Neural cell (in vitro differentiated cells): ENCODE data around the gene PAK2. TPM values are rescaled to one million over a fixed set of nuclear protein-coding genes. Genes with fewer than 3 reads are reported as not detected.

Experiments
- H2AFZ ChIP-seq: fragments of 200-600, 300-800 bp; sonication (generic), shearing (Covaris generic); 2 replicates; pipeline ENCODE4 v1.6.0; 2014; ENCODE audit warnings: low read depth, mild to moderate bottlenecking, antibody characterized with exemption, low read length, moderate library complexity
- H3F3A ChIP-seq: fragments of 200-600 bp; shearing (Covaris generic); 2 replicates; pipeline ENCODE4 v1.6.1; 2016; ENCODE audit warnings: mild to moderate bottlenecking, moderate library complexity, mixed read lengths, antibody characterized with exemption, low read length; ENCODE audit not compliant: insufficient read depth, poor library complexity, severe bottlenecking
- H3K27ac ChIP-seq: fragments of 200-600, 300-800 bp; sonication (generic), shearing (Covaris generic); 2 replicates; pipeline ENCODE4 v1.5.1; 2014; ENCODE audit warnings: mild to moderate bottlenecking, low read length, moderate library complexity
- H3K27me3 ChIP-seq: fragments of 300-800, 200-600 bp; sonication (generic), shearing (Covaris generic); 2 replicates; pipeline ENCODE4 v1.6.0; 2014; ENCODE audit warnings: mild to moderate bottlenecking, low read depth, low read length, moderate library complexity; ENCODE audit not compliant: insufficient read depth
- H3K36me3 ChIP-seq: fragments of 300-800, 200-600 bp; sonication (generic), shearing (Covaris generic); 2 replicates; pipeline ENCODE4 v1.5.1; 2014; ENCODE audit warnings: mild to moderate bottlenecking, antibody characterized with exemption, low read length, moderate library complexity; ENCODE audit not compliant: insufficient read depth
- H3K4me2 ChIP-seq: fragments of 300-800, 200-600 bp; sonication (generic), shearing (Covaris generic); 2 replicates; pipeline ENCODE4 v1.6.0; 2014; ENCODE audit warnings: mild to moderate bottlenecking, low read length
- H3K4me3 ChIP-seq: fragments of 300-800, 200-600 bp; sonication (generic), shearing (Covaris generic); 2 replicates; pipeline ENCODE4 v1.5.1; 2014; ENCODE audit warnings: mild to moderate bottlenecking, low read length, moderate library complexity
- H3K79me2 ChIP-seq: fragments of 200-600 bp; shearing (Covaris generic); replicated peaks from 2 replicates; pipeline ENCODE4 v1.6.0; 2014; ENCODE audit warnings: mild to moderate bottlenecking, low read length, moderate library complexity; ENCODE audit not compliant: insufficient read depth
- H3K9ac ChIP-seq: fragments of 300-800, 200-600 bp; sonication (generic), shearing (Covaris generic); 2 replicates; pipeline ENCODE4 v1.6.1; 2016; ENCODE audit warnings: mild to moderate bottlenecking, low read length, mixed read lengths
- H3K9me2 ChIP-seq: fragments of 200-600 bp; shearing (Covaris generic); 2 replicates; pipeline ENCODE4 v1.6.1; 2016; ENCODE audit warnings: mild to moderate bottlenecking, low read length, mixed read lengths; ENCODE audit not compliant: insufficient read depth
- H3K9me3 ChIP-seq: fragments of 200-600, 300-800 bp; sonication (generic), shearing (Covaris generic); 2 replicates; pipeline ENCODE4 v1.6.1; 2016; ENCODE audit warnings: mild to moderate bottlenecking, mixed run types, low read length, moderate library complexity, mixed read lengths
- H4K20me1 ChIP-seq: fragments of 200-600 bp; shearing (Covaris generic); 2 replicates; pipeline ENCODE4 v1.6.1; 2016; ENCODE audit warnings: mild to moderate bottlenecking, mixed run types; ENCODE audit not compliant: insufficient read depth
- EP300 ChIP-seq: fragments of 450-650 bp; conservative IDR thresholded peaks from 2 replicates; pipeline ENCODE4 v1.6.1; 2014; ENCODE audit warnings: antibody characterized with exemption, mild to moderate bottlenecking, moderate library complexity; ENCODE audit not compliant: poor library complexity, severe bottlenecking
- EZH2 ChIP-seq: fragments of 200-600, 300-800 bp; shearing (Covaris generic), sonication (generic); IDR thresholded peaks from 2 replicates; pipeline ENCODE4 v1.6.1; 2014; ENCODE audit warnings: antibody characterized with exemption, low read length, borderline replicate concordance, mild to moderate bottlenecking; ENCODE audit not compliant: insufficient read depth, poor library complexity, severe bottlenecking
- MXI1 ChIP-seq: fragments of 450-650 bp; conservative IDR thresholded peaks from 2 replicates; pipeline ENCODE4 v1.6.1; 2014; ENCODE audit warnings: antibody characterized with exemption, mild to moderate bottlenecking; ENCODE audit not compliant: poor library complexity, severe bottlenecking
- POLR2AphosphoS5 ChIP-seq: IDR thresholded peaks from 2 replicates; pipeline ENCODE4 v1.6.1; 2012
- RAD21 ChIP-seq: fragments of 450-650 bp; conservative IDR thresholded peaks from 2 replicates; pipeline ENCODE4 v1.6.1; 2014; ENCODE audit warnings: antibody characterized with exemption, mild to moderate bottlenecking, moderate library complexity
- SMC3 ChIP-seq: fragments of 450-650 bp; conservative IDR thresholded peaks from 2 replicates; pipeline ENCODE4 v1.6.1; 2014; ENCODE audit warnings: antibody characterized with exemption, mild to moderate bottlenecking, moderate library complexity; ENCODE audit not compliant: poor library complexity
- TAF1 ChIP-seq: IDR thresholded peaks from 2 replicates; pipeline ENCODE4 v1.6.1; 2012; ENCODE audit warnings: low read depth
- polyA plus RNA-seq: library from polyadenylated mRNA; depleted of rRNA; stranded (reverse); fragments of >200 nt; gene quantifications from 2 replicates; pipeline ENCODE4 v1.2.3, GENCODE V29; 2014
- TF ChIP-seq, protein P1 (sequence below): IDR thresholded peaks from 2 replicates; pipeline ENCODE4 v1.6.1; 2012; ENCODE audit warnings: borderline replicate concordance
- TF ChIP-seq, protein P2 (sequence below): fragments of 450-650 bp; IDR thresholded peaks from 2 replicates; pipeline ENCODE4 v1.5.1; 2014; ENCODE audit warnings: antibody characterized with exemption, mild to moderate bottlenecking, moderate library complexity; ENCODE audit not compliant: poor library complexity, severe bottlenecking

Gene PAK2
- polyA plus RNA-seq, 1 donor from 2014 or later, result 40.3 TPM

GRCh38 chr3:196796317-196796716 is 56.7 kb downstream of the PAK2 start:
- no peak overlapping the region for H3K4me2 ChIP-seq
- no peak overlapping the region for H3K9ac ChIP-seq
- no peak overlapping the region for H2AFZ ChIP-seq
- no peaks in the 10 kb centered on the region for H3K79me2 ChIP-seq
- no peaks in the 10 kb centered on the region for H3K27me3 ChIP-seq
- H3K36me3 ChIP-seq, result peaks cover 7% of the 10 kb centered on the region
- H3K27ac ChIP-seq, result no peak overlapping the region
- no peaks in the 10 kb centered on the region for H3K9me3 ChIP-seq
- TF ChIP-seq, protein P1, sequence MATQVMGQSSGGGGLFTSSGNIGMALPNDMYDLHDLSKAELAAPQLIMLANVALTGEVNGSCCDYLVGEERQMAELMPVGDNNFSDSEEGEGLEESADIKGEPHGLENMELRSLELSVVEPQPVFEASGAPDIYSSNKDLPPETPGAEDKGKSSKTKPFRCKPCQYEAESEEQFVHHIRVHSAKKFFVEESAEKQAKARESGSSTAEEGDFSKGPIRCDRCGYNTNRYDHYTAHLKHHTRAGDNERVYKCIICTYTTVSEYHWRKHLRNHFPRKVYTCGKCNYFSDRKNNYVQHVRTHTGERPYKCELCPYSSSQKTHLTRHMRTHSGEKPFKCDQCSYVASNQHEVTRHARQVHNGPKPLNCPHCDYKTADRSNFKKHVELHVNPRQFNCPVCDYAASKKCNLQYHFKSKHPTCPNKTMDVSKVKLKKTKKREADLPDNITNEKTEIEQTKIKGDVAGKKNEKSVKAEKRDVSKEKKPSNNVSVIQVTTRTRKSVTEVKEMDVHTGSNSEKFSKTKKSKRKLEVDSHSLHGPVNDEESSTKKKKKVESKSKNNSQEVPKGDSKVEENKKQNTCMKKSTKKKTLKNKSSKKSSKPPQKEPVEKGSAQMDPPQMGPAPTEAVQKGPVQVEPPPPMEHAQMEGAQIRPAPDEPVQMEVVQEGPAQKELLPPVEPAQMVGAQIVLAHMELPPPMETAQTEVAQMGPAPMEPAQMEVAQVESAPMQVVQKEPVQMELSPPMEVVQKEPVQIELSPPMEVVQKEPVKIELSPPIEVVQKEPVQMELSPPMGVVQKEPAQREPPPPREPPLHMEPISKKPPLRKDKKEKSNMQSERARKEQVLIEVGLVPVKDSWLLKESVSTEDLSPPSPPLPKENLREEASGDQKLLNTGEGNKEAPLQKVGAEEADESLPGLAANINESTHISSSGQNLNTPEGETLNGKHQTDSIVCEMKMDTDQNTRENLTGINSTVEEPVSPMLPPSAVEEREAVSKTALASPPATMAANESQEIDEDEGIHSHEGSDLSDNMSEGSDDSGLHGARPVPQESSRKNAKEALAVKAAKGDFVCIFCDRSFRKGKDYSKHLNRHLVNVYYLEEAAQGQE, result no peak
- TF ChIP-seq EP300 (no peak), EZH2 (no peak), MXI1 (no peak), RAD21 (no peak), TAF1 (no peak), SMC3 (no peak), POLR2AphosphoS5 (no peak)
- TF ChIP-seq, protein P2, sequence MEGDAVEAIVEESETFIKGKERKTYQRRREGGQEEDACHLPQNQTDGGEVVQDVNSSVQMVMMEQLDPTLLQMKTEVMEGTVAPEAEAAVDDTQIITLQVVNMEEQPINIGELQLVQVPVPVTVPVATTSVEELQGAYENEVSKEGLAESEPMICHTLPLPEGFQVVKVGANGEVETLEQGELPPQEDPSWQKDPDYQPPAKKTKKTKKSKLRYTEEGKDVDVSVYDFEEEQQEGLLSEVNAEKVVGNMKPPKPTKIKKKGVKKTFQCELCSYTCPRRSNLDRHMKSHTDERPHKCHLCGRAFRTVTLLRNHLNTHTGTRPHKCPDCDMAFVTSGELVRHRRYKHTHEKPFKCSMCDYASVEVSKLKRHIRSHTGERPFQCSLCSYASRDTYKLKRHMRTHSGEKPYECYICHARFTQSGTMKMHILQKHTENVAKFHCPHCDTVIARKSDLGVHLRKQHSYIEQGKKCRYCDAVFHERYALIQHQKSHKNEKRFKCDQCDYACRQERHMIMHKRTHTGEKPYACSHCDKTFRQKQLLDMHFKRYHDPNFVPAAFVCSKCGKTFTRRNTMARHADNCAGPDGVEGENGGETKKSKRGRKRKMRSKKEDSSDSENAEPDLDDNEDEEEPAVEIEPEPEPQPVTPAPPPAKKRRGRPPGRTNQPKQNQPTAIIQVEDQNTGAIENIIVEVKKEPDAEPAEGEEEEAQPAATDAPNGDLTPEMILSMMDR, result no peak
- no peak overlapping the region for H3K4me3 ChIP-seq
- no peaks in the 10 kb centered on the region for H3K9me2 ChIP-seq
- H4K20me1 ChIP-seq, result no peaks in the 10 kb centered on the region
- H3F3A ChIP-seq, result no peaks in the 10 kb centered on the region

DNA sequence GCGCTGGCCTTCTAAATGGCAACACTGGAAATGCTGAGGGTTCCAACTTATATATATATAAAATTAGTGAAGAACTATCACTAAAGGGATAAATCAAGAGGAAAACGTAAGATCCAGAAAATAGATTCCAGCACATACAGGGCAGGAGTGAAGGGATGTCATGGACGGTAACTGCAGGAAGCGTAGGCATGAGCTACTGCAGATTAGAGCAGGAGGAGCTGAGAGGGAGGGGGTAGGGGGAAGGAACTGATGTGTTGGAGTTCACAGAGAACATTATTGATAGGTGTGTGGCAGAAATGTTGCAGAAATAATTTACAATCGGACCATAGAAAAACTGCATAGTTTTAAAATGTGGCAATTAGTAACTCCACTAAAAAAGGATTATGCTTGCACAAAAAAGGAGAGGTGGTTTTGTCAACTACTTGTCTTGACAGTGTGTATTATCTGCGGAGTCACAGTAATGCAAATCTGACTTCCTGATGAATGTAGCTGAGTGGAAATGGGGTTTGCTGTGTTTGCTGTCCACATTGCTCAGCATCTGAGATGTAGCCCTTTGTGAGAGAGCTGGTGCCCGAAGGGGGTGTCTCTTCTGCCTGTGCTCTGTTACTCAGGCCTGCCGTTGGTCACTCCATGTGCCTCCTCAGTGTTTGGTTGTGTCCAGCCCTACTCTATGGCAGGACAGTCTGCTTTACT is 61.2 kb downstream of the PAK2 start:
- H3K27ac ChIP-seq, result no peak overlapping the region

More for the DNA sequence above, 61.2 kb downstream of the PAK2 start:
- Histone ChIP-seq H3F3A (no peaks in the 10 kb centered on the region), H3K9me2 (no peaks in the 10 kb centered on the region), H3K4me2 (no peak overlapping the region), H2AFZ (no peak overlapping the region), H3K79me2 (no peaks in the 10 kb centered on the region), H3K36me3 (no peaks in the 10 kb centered on the region), H3K9me3 (no peaks in the 10 kb centered on the region), H3K9ac (no peak overlapping the region), H4K20me1 (no peaks in the 10 kb centered on the region), H3K4me3 (no peak overlapping the region), H3K27me3 (no peaks in the 10 kb centered on the region)
- no peak for TF ChIP-seq POLR2AphosphoS5
- TF ChIP-seq SMC3, result no peak
- TF ChIP-seq EP300, result no peak
